ENCODE data around the gene SESN3. TPM values are rescaled to one million over a fixed set of nuclear protein-coding genes. Genes with fewer than 3 reads are reported as not detected.
"Not testable (repeated sequence)": the region's sequence is repeated elsewhere in the genome, so short reads cannot be mapped to it uniquely, and the experiment has no call there.

Gene SESN3
- total and polyA plus RNA-seq, 2 experiments from 2014 or later, result 2.9 to 19.2 TPM

GRCh38 chr11:95219599-95219998 lies 11.4 kb downstream of the SESN3 start:
- Histone ChIP-seq H4K20me1 (ENCODE audit: insufficient read depth) (no peaks in the 10 kb centered on the region), H3K27me3 (replicated peaks; ENCODE audit: insufficient read depth) (no peaks in the 10 kb centered on the region), H3K4me1 (ENCODE audit: insufficient read depth) (no peaks in the 10 kb centered on the region), H3F3A (ENCODE audit: insufficient read depth) (no peaks in the 10 kb centered on the region), H3K4me3 (no peak overlapping the region), H3K79me2 (ENCODE audit: insufficient read depth) (peaks cover 15% of the 10 kb centered on the region; the same call in 1 of the 2 replicates), H3K9ac (no peak overlapping the region), H3K9me2 (ENCODE audit: insufficient read depth) (no peaks in the 10 kb centered on the region), H3K36me3 (ENCODE audit: low read depth) (no peaks in the 10 kb centered on the region), H3K9me3 (ENCODE audit: low read depth) (no peaks in the 10 kb centered on the region), H3K27ac (no peak overlapping the region), H3K4me2 (ENCODE audit: unreplicated experiment) (no peak overlapping the region), H2AFZ (no peak overlapping the region)
- no peak for DNase-seq
- in situ Hi-C loops (cut with MboI), result no loop called here
- TF ChIP-seq EZH2phosphoT487 (IDR thresholded peaks at IDR 0.05; ENCODE audit: insufficient read depth, low read depth) (no peak), EZH2 (IDR thresholded peaks at IDR 0.05; ENCODE audit: insufficient read depth, poor library complexity, severe bottlenecking) (no peak)
- 88 to 91% methylated on average over 3 of the region's 3 CpGs for WGBS, 2 experiments (ENCODE audit: low coverage in 1 of 2, low lambda C conversion rate in 2 of 2, missing lambda C conversion rate in 2 of 2)

DNA sequence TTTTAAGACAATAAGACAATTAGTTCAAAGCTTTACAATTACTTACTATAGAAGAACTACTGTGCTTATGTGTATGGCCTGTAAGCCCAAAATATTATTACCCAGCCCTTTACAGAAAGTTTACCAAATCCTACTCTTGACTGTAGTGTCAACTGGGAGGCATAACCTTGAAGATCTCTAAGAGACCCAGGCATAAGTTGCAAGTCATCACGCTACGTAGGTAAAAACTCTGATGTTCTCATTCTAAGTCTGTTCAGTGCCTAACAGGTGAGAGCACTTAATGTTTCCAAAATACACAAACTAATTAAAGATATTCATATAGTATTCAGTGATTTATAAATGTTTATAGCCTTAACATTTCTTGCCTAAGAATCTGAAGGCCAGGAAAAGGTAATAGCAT lies 12.9 kb downstream of the SESN3 start:
- Histone ChIP-seq H3K36me3 (ENCODE audit: low read depth) (no peaks in the 10 kb centered on the region), H3K4me3 (no peak overlapping the region), H3K27ac (no peak overlapping the region), H3K9me2 (ENCODE audit: insufficient read depth) (no peaks in the 10 kb centered on the region), H4K20me1 (ENCODE audit: insufficient read depth) (no peaks in the 10 kb centered on the region; the same call in 1 of the 2 replicates), H3K4me1 (ENCODE audit: insufficient read depth) (no peaks in the 10 kb centered on the region), H3K4me2 (ENCODE audit: unreplicated experiment) (no peak overlapping the region), H2AFZ (no peak overlapping the region), H3K9me3 (ENCODE audit: low read depth) (no peaks in the 10 kb centered on the region), H3K27me3 (replicated peaks; ENCODE audit: insufficient read depth) (no peaks in the 10 kb centered on the region), H3K79me2 (ENCODE audit: insufficient read depth) (peaks cover 24% of the 10 kb centered on the region), H3F3A (ENCODE audit: insufficient read depth) (no peaks in the 10 kb centered on the region), H3K9ac (no peak overlapping the region)
- TF ChIP-seq EZH2 (IDR thresholded peaks at IDR 0.05; ENCODE audit: insufficient read depth, poor library complexity, severe bottlenecking) (no peak), EZH2phosphoT487 (IDR thresholded peaks at IDR 0.05; ENCODE audit: insufficient read depth, low read depth) (no peak)
- in situ Hi-C loops (cut with MboI), result no loop called here
- no peak for DNase-seq
- WGBS, 2 experiments (ENCODE audit: low coverage in 1 of 2, low lambda C conversion rate in 2 of 2, missing lambda C conversion rate in 2 of 2), result 92 to 100% methylated on average over 2 of the region's 2 CpGs

DNA sequence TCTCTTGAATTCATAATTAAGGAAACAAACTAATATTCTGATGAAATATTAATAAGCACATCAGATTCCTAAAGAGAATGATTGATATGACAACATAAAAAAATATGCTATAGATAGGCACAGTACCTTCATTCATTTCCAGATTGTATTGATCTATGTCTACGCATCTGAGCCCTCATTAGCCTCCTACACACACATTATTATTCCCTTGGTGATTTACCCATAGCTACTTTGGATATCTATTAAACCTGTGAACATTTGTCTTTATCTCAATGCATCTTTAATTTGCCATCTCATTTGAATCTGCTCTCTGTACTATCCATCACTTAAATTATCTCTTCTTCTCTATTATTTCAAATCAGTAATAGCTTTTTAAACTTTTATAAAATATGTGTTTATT lies 18.4 kb downstream of the SESN3 start:
- H3K79me2 ChIP-seq (ENCODE audit: insufficient read depth), result peaks cover 15% of the 10 kb centered on the region
- no peaks in the 10 kb centered on the region for H3K9me3 ChIP-seq (ENCODE audit: low read depth)
- no peak overlapping the region for H3K4me3 ChIP-seq
- in situ Hi-C loops (cut with MboI), result no loop called here
- no peaks in the 10 kb centered on the region for H3K27me3 ChIP-seq (replicated peaks; ENCODE audit: insufficient read depth)
- no peak for TF ChIP-seq EZH2phosphoT487 (IDR thresholded peaks at IDR 0.05; ENCODE audit: insufficient read depth, low read depth)
- TF ChIP-seq EZH2 (IDR thresholded peaks at IDR 0.05; ENCODE audit: insufficient read depth, poor library complexity, severe bottlenecking), result no peak
- no peak overlapping the region for H3K4me2 ChIP-seq (ENCODE audit: unreplicated experiment)
- no peaks in the 10 kb centered on the region for H3K9me2 ChIP-seq (ENCODE audit: insufficient read depth)
- no peaks in the 10 kb centered on the region for H3F3A ChIP-seq (ENCODE audit: insufficient read depth)
- H2AFZ ChIP-seq, result no peak overlapping the region
- no peaks in the 10 kb centered on the region; the same call in 1 of the 2 replicates for H4K20me1 ChIP-seq (ENCODE audit: insufficient read depth)
- H3K9ac ChIP-seq, result no peak overlapping the region
- no peak overlapping the region for H3K27ac ChIP-seq
- no peaks in the 10 kb centered on the region for H3K36me3 ChIP-seq (ENCODE audit: low read depth)
- WGBS, 2 experiments (ENCODE audit: low coverage in 1 of 2, low lambda C conversion rate in 2 of 2, missing lambda C conversion rate in 2 of 2), result 41 to 43% methylated on average over 1 of the region's 1 CpG
- DNase-seq, result no peak
- no peaks in the 10 kb centered on the region for H3K4me1 ChIP-seq (ENCODE audit: insufficient read depth)

GRCh38 chr11:95209535-95209934 lies 21.5 kb downstream of the SESN3 start:
- H3K9me2 ChIP-seq (ENCODE audit: insufficient read depth); H3K27ac ChIP-seq; H4K20me1 ChIP-seq (ENCODE audit: insufficient read depth); H3K36me3 ChIP-seq (ENCODE audit: low read depth); in situ Hi-C loops (cut with MboI); H2AFZ ChIP-seq; H3K4me3 ChIP-seq; H3K27me3 ChIP-seq (replicated peaks; ENCODE audit: insufficient read depth); DNase-seq; H3F3A ChIP-seq (ENCODE audit: insufficient read depth); H3K4me2 ChIP-seq (ENCODE audit: unreplicated experiment); H3K9ac ChIP-seq; H3K9me3 ChIP-seq (ENCODE audit: low read depth); H3K4me1 ChIP-seq (ENCODE audit: insufficient read depth): not testable (repeated sequence)
- WGBS, 2 experiments (ENCODE audit: low coverage in 1 of 2, low lambda C conversion rate in 2 of 2, missing lambda C conversion rate in 2 of 2), result 89 to 93% methylated on average over 3 to 6 of the region's 6 CpGs
- H3K79me2 ChIP-seq (ENCODE audit: insufficient read depth), result peaks cover 14% of the 10 kb centered on the region

Measured in GM23248 (cell line).